ENCODE measurements around the gene PIK3CD.

The PIK3CD gene

GRCh38 chr1:9655836-9656235 lies 4.3 kb downstream of the PIK3CD start:
- H3K4me3 ChIP-seq (ENCODE audit: low read length): no peak overlapping the region
- TF ChIP-seq CTCF (conservative IDR thresholded peaks at IDR 0.05; ENCODE audit: low read depth, low read length): no peak
- no peak for DNase-seq (ENCODE audit: low read depth)

GRCh38 chr1:9657521-9658032 lies 6.0 kb downstream of the PIK3CD start:
- H3K4me3 ChIP-seq (ENCODE audit: low read length): no peak overlapping the region
- no peak for DNase-seq (ENCODE audit: low read depth)
- no peak for TF ChIP-seq CTCF (conservative IDR thresholded peaks at IDR 0.05; ENCODE audit: low read depth, low read length)

DNA sequence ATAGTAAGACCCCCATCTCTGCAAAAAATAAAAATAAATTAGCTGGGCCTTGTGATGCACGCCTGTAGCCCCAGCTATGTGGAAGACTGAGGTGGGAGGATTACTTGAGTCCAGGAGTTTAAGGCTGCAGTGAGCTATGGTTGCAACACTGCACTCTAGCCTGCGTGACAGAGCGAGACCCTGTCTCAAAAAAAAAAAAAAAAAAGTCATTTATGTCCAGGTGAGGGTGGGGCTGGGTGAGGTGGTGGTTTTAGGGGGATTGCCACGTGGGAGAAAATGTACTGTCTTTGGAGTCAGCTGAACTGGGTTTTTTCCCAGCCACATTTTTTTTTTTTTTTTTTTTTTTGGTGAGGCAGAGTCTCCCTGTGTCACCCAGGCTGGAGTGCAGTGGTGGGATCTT lies 6.7 kb downstream of the PIK3CD start:
- no peak overlapping the region for H3K4me3 ChIP-seq (ENCODE audit: low read length)
- no peak for DNase-seq (ENCODE audit: low read depth)
- TF ChIP-seq CTCF (conservative IDR thresholded peaks at IDR 0.05; ENCODE audit: low read depth, low read length): no peak

GRCh38 chr1:9659328-9659727 lies 7.8 kb downstream of the PIK3CD start:
- no peak for DNase-seq (ENCODE audit: low read depth)
- no peak overlapping the region for H3K4me3 ChIP-seq (ENCODE audit: low read length)
- no peak for TF ChIP-seq CTCF (conservative IDR thresholded peaks at IDR 0.05; ENCODE audit: low read depth, low read length)

DNA sequence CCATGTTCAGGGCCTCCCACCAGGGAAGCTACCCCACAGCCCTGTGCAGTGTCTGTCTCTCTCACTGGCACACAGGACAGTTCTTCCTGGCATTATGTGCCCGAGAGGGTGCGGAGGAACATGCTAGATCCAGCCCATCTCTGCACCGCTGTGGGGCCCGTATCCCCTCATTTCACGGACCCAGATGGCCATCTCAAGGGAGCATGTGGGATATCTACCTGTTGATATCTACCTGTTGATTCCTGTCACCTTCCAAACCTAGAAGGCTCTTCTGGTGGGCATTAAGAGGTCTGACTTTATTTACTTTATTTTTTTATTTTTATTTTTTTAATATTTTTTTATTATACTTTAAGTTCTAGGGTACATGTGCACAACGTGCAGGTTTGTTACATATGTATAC lies 11.7 kb downstream of the PIK3CD start:
- TF ChIP-seq CTCF (conservative IDR thresholded peaks at IDR 0.05; ENCODE audit: low read depth, low read length): no peak
- DNase-seq (ENCODE audit: low read depth): no peak
- no peak overlapping the region for H3K4me3 ChIP-seq (ENCODE audit: low read length)

- H3K4me3 ChIP-seq (ENCODE audit: low read length): no peak overlapping the region
- DNase-seq (ENCODE audit: low read depth): no peak
- TF ChIP-seq CTCF (conservative IDR thresholded peaks at IDR 0.05; ENCODE audit: low read depth, low read length): no peak
Observed at GRCh38 chr1:9665193-9665592, 13.7 kb downstream of the PIK3CD start.

DNA sequence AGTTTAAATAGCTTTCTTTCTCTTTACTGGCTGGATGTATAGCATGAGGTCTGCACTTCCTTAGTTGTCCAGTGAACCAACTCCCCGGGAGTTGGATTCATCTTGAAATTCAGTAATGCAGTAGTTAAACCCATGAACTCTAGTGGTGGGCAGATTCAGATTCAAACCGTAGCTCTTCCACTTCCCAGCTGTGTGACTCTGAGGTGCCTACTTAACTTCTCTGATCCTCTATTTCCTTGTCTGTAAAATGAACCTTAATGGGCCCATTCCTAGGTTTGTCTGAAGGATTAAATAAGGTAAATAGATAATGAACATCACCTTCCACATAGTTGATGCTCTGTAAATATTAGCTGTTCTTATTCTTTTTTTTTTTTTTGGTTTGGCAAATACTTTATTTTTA lies 16.5 kb downstream of the PIK3CD start:
- DNase-seq (ENCODE audit: low read depth): no peak
- TF ChIP-seq CTCF (conservative IDR thresholded peaks at IDR 0.05; ENCODE audit: low read depth, low read length): no peak
- H3K4me3 ChIP-seq (ENCODE audit: low read length): no peak overlapping the region

All from retinal pigment epithelial cell (primary cell).